ENCODE data around the gene PIGO.
A peak's percentile ranks its signal among the peaks of the same experiment; 100 is the strongest.

Gene PIGO

GRCh38 chr9:35096035-35096849 is at the start of gene PIGO:
Gene PIGO (minus strand): TSS chr9:35096591. CDS start chr9:35095565, 1,026 bp downstream.
- peak; percentile 94 for DNase-seq

GRCh38 chr9:35142037-35142436 is 45.6 kb upstream of the PIGO start:
- no peak for DNase-seq

GRCh38 chr9:35140093-35140492 is 43.7 kb upstream of the PIGO start:
- no peak for DNase-seq

- no peak for DNase-seq
Observed at GRCh38 chr9:35136866-35137265, 40.5 kb upstream of the PIGO start.

GRCh38 chr9:35135988-35136387 is 39.6 kb upstream of the PIGO start:
- DNase-seq = no peak

GRCh38 chr9:35134920-35135319 is 38.5 kb upstream of the PIGO start:
- DNase-seq = no peak

GRCh38 chr9:35116898-35117551 is 20.6 kb upstream of the PIGO start:
- peak; percentile 94 for DNase-seq

GRCh38 chr9:35116539-35116897 is 20.1 kb upstream of the PIGO start:
- DNase-seq = no peak

- peak; percentile 96 for DNase-seq
Observed at GRCh38 chr9:35115680-35116538, 19.5 kb upstream of the PIGO start, which contains the start of gene ATOSB. Gene ATOSB (minus strand): TSS chr9:35115862. CDS start chr9:35108274, 7,588 bp downstream.

GRCh38 chr9:35114840-35115628 is 18.6 kb upstream of the PIGO start:
- peak; percentile 43 for DNase-seq

- DNase-seq = peak; percentile 87
Observed at GRCh38 chr9:35114113-35114839, 17.9 kb upstream of the PIGO start.

- DNase-seq = peak; percentile 54
Observed at GRCh38 chr9:35112257-35113020, 16.0 kb upstream of the PIGO start.

GRCh38 chr9:35111001-35111933 is 14.9 kb upstream of the PIGO start:
- DNase-seq = peak; percentile 98

- DNase-seq = peak; percentile 30
Observed at GRCh38 chr9:35110327-35110761, 14.0 kb upstream of the PIGO start.

- DNase-seq = no peak
Observed at GRCh38 chr9:35108946-35109575, 12.7 kb upstream of the PIGO start.

- DNase-seq = no peak
Observed at GRCh38 chr9:35108461-35108860, 12.1 kb upstream of the PIGO start.

GRCh38 chr9:35107297-35108290 is 11.2 kb upstream of the PIGO start:
- DNase-seq = no peak

- no peak for DNase-seq
Observed at GRCh38 chr9:35106343-35106730, 9.9 kb upstream of the PIGO start.

Measured in CD4-positive, alpha-beta T cell treated with Interleukin-17A for 4 hours (primary cell).